ENCODE data around the gene DNA2.
"Not testable (repeated sequence)": the region's sequence is repeated elsewhere in the genome, so short reads cannot be mapped to it uniquely, and the experiment has no call there.

DNA2 gene

GRCh38 chr10:68471586-68472408, at the start of gene DNA2:
Gene DNA2 (minus strand): TSS chr10:68471973. CDS start chr10:68471864, 109 bp downstream.
- peak; percentile 16 to 42 for DNase-seq (ENCODE audit: low read depth in 2 of 2, low spot score in 1 of 2)

- not testable (repeated sequence) for DNase-seq (ENCODE audit: low read depth in 2 of 2, low spot score in 1 of 2)
Measured at GRCh38 chr10:68518609-68519008, 46.8 kb upstream of the DNA2 start.

- DNase-seq (ENCODE audit: low read depth in 2 of 2, low spot score in 1 of 2): no peak
Measured at GRCh38 chr10:68517188-68517587, 45.4 kb upstream of the DNA2 start.

GRCh38 chr10:68516766-68517165, 45.0 kb upstream of the DNA2 start:
- no peak for DNase-seq (ENCODE audit: low read depth in 2 of 2, low spot score in 1 of 2)

- DNase-seq (ENCODE audit: low read depth in 2 of 2, low spot score in 1 of 2): not testable (repeated sequence)
Measured at GRCh38 chr10:68516216-68516615, 44.4 kb upstream of the DNA2 start.

GRCh38 chr10:68508090-68508489, 36.3 kb upstream of the DNA2 start:
- no peak for DNase-seq (ENCODE audit: low read depth in 2 of 2, low spot score in 1 of 2)

GRCh38 chr10:68506411-68506810, 34.6 kb upstream of the DNA2 start:
- DNase-seq (ENCODE audit: low read depth in 2 of 2, low spot score in 1 of 2): no peak

- no peak for DNase-seq (ENCODE audit: low read depth in 2 of 2, low spot score in 1 of 2)
Measured at GRCh38 chr10:68502846-68503245, 31.1 kb upstream of the DNA2 start.

- no peak for DNase-seq (ENCODE audit: low read depth in 2 of 2, low spot score in 1 of 2)
Measured at GRCh38 chr10:68501691-68502090, 29.9 kb upstream of the DNA2 start.

GRCh38 chr10:68499544-68499943, 27.8 kb upstream of the DNA2 start:
- DNase-seq (ENCODE audit: low read depth in 2 of 2, low spot score in 1 of 2): no peak

- DNase-seq (ENCODE audit: low read depth in 2 of 2, low spot score in 1 of 2): no peak
Measured at GRCh38 chr10:68496072-68496471, 24.3 kb upstream of the DNA2 start.

GRCh38 chr10:68492118-68492517, 20.3 kb upstream of the DNA2 start:
- no peak for DNase-seq (ENCODE audit: low read depth in 2 of 2, low spot score in 1 of 2)

- no peak for DNase-seq (ENCODE audit: low read depth in 2 of 2, low spot score in 1 of 2)
Measured at GRCh38 chr10:68489919-68490318, 18.1 kb upstream of the DNA2 start.

GRCh38 chr10:68474021-68474420, 2.2 kb upstream of the DNA2 start:
- no peak for DNase-seq (ENCODE audit: low read depth in 2 of 2, low spot score in 1 of 2)

- DNase-seq (ENCODE audit: low read depth in 2 of 2, low spot score in 1 of 2): no peak
Measured at GRCh38 chr10:68471063-68471585, 649 bp downstream of the DNA2 start.

GRCh38 chr10:68470300-68470699, 1.5 kb downstream of the DNA2 start:
- no peak for DNase-seq (ENCODE audit: low read depth in 2 of 2, low spot score in 1 of 2)

- DNase-seq (ENCODE audit: low read depth in 2 of 2, low spot score in 1 of 2): no peak
Measured at GRCh38 chr10:68469838-68470237, 1.9 kb downstream of the DNA2 start.

GRCh38 chr10:68464729-68465128, 7.0 kb downstream of the DNA2 start:
- DNase-seq (ENCODE audit: low read depth in 2 of 2, low spot score in 1 of 2): not testable (repeated sequence)

GRCh38 chr10:68463365-68464093, 8.2 kb downstream of the DNA2 start:
- no peak for DNase-seq (ENCODE audit: low read depth in 2 of 2, low spot score in 1 of 2)

GRCh38 chr10:68462536-68462935, 9.2 kb downstream of the DNA2 start:
- DNase-seq (ENCODE audit: low read depth in 2 of 2, low spot score in 1 of 2): no peak

GRCh38 chr10:68461032-68461431, 10.7 kb downstream of the DNA2 start:
- DNase-seq (ENCODE audit: low read depth in 2 of 2, low spot score in 1 of 2): no peak

GRCh38 chr10:68449698-68450097, 22.1 kb downstream of the DNA2 start:
- DNase-seq (ENCODE audit: low read depth in 2 of 2, low spot score in 1 of 2): not testable (repeated sequence)
